Muscle layer of duodenum (tissue), 2 donors: ENCODE data around the gene PRKAR1B.
"Not testable (repeated sequence)": the region's sequence is repeated elsewhere in the genome, so short reads cannot be mapped to it uniquely, and the experiment has no call there.

ENCODE experiments used
- H3K27ac ChIP-seq: one replicate; pipeline ENCODE4 v1.7.0; 2013; ENCODE audit warnings: mild to moderate bottlenecking, low read length
- H3K27me3 ChIP-seq: one replicate; pipeline ENCODE4 v1.7.0; 2013; ENCODE audit warnings: low read depth, mild to moderate bottlenecking, control low read depth, low read length
- H3K36me3 ChIP-seq, 2 donors: one replicate each; pipeline ENCODE4 v1.7.0; 2013; ENCODE audit warnings: low read length in 2 of 2, control low read depth in 1 of 2, mild to moderate bottlenecking in 1 of 2; ENCODE audit not compliant: insufficient read depth in 2 of 2, control insufficient read depth in 1 of 2
- H3K4me1 ChIP-seq, 2 donors: one replicate each; pipeline ENCODE4 v1.7.0; 2013; ENCODE audit warnings: low read length in 2 of 2, mild to moderate bottlenecking in 2 of 2, control low read depth in 1 of 2, moderate library complexity in 1 of 2; ENCODE audit not compliant: insufficient read depth in 2 of 2, control insufficient read depth in 1 of 2
- H3K4me3 ChIP-seq, 2 donors: one replicate each; pipeline ENCODE4 v1.7.0; 2013; ENCODE audit warnings: low read length in 2 of 2, low read depth in 1 of 2, mild to moderate bottlenecking in 1 of 2
- H3K9me3 ChIP-seq, 2 donors: one replicate each; pipeline ENCODE4 v1.7.0; 2013; ENCODE audit warnings: low read length in 2 of 2, control low read depth in 1 of 2, mild to moderate bottlenecking in 1 of 2; ENCODE audit not compliant: control insufficient read depth in 1 of 2
- donor health status: healthy.

Gene PRKAR1B

GRCh38 chr7:556837-557557 lies 170.1 kb downstream of the PRKAR1B start:
- H3K27me3 ChIP-seq = no peaks in the 10 kb centered on the region
- H3K27ac ChIP-seq = no peak overlapping the region
- no peaks in the 10 kb centered on the region for H3K9me3 ChIP-seq
- no peaks in the 10 kb centered on the region for H3K36me3 ChIP-seq
- no peak overlapping the region for H3K4me3 ChIP-seq
- no peaks in the 10 kb centered on the region for H3K4me1 ChIP-seq

GRCh38 chr7:556291-556826 lies 170.7 kb downstream of the PRKAR1B start:
- no peaks in the 10 kb centered on the region for H3K4me1 ChIP-seq
- no peaks in the 10 kb centered on the region for H3K27me3 ChIP-seq
- no peaks in the 10 kb centered on the region for H3K9me3 ChIP-seq
- H3K4me3 ChIP-seq = no peak overlapping the region
- no peaks in the 10 kb centered on the region for H3K36me3 ChIP-seq
- no peak overlapping the region for H3K27ac ChIP-seq

GRCh38 chr7:555551-556160 lies 171.4 kb downstream of the PRKAR1B start:
- H3K4me1 ChIP-seq = no peaks in the 10 kb centered on the region
- no peak overlapping the region for H3K27ac ChIP-seq
- no peaks in the 10 kb centered on the region for H3K9me3 ChIP-seq
- H3K36me3 ChIP-seq = no peaks in the 10 kb centered on the region
- no peaks in the 10 kb centered on the region for H3K27me3 ChIP-seq
- no peak overlapping the region for H3K4me3 ChIP-seq

GRCh38 chr7:553636-554111 lies 173.4 kb downstream of the PRKAR1B start:
- H3K9me3 ChIP-seq = no peaks in the 10 kb centered on the region
- no peak overlapping the region for H3K4me3 ChIP-seq
- H3K27ac ChIP-seq = no peak overlapping the region
- no peaks in the 10 kb centered on the region for H3K4me1 ChIP-seq
- H3K36me3 ChIP-seq = peaks cover 0 to 13% of the 10 kb centered on the region in 2 donors
- H3K27me3 ChIP-seq = no peaks in the 10 kb centered on the region

DNA sequence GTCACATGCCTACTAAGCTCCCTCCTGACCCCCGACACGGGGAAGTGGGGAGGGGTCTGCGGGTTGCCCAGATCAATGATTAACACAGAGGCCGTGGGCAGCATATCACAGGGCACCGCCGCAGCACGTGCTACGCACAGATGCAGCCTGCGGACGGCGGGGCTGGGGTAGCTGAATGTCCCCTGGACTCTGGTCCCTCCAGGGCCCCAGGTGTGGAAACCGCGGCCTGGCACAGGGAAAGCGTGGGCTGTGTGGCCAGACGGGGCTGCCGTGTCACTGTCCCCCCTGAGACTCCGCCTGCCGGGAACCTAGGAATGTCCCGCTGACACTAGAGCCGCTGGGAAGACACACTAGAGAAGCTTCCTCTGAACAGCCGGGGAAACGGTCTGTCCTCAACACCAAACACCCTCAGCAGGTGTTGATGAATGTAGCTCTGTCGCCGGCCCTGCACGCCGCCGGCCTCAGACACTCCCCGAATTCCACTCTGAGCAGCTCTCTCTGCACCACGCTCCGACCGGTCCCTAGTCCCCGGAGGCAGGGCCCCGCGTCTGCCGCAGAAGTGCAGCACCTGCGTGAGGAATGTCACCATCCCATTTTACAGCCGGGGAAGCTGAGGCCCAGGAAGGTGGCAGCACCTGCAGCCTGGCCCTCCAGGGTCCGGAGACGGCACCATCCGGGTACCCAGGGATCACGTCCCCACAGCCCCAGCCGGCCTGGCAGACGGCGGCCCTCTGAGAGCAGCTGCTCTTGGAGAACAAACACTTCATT lies 174.0 kb downstream of the PRKAR1B start:
- H3K27me3 ChIP-seq = no peaks in the 10 kb centered on the region
- H3K9me3 ChIP-seq = no peaks in the 10 kb centered on the region
- no peak overlapping the region for H3K4me3 ChIP-seq
- H3K4me1 ChIP-seq = no peaks in the 10 kb centered on the region
- H3K27ac ChIP-seq = no peak overlapping the region
- H3K36me3 ChIP-seq = peaks cover 0 to 13% of the 10 kb centered on the region in 2 donors

- H3K4me3 ChIP-seq, H3K27ac ChIP-seq, H3K4me1 ChIP-seq, H3K9me3 ChIP-seq, H3K27me3 ChIP-seq: not testable (repeated sequence)
- H3K36me3 ChIP-seq = peaks cover 0 to 13% of the 10 kb centered on the region in 2 donors
Observed at GRCh38 chr7:552151-552867, 174.8 kb downstream of the PRKAR1B start.

DNA sequence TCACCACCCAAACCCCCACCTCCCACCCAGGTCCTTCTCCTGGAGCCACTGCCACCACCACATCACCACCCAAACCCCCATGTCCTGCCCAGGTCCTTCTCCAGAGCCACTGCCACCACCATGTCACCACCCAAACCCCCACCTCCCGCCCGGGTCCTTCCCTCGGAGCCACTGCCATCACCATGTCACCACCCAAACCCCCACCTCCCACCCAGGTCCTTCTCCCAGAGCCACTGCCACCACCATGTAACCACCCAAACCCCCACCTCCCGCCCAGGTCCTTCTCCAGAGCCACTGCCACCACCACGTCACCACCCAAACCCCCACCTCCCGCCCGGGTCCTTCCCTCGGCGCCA lies 175.5 kb downstream of the PRKAR1B start:
- H3K9me3 ChIP-seq, H3K4me1 ChIP-seq, H3K27ac ChIP-seq, H3K27me3 ChIP-seq, H3K4me3 ChIP-seq: not testable (repeated sequence)
- H3K36me3 ChIP-seq = peaks cover 0 to 13% of the 10 kb centered on the region in 2 donors

DNA sequence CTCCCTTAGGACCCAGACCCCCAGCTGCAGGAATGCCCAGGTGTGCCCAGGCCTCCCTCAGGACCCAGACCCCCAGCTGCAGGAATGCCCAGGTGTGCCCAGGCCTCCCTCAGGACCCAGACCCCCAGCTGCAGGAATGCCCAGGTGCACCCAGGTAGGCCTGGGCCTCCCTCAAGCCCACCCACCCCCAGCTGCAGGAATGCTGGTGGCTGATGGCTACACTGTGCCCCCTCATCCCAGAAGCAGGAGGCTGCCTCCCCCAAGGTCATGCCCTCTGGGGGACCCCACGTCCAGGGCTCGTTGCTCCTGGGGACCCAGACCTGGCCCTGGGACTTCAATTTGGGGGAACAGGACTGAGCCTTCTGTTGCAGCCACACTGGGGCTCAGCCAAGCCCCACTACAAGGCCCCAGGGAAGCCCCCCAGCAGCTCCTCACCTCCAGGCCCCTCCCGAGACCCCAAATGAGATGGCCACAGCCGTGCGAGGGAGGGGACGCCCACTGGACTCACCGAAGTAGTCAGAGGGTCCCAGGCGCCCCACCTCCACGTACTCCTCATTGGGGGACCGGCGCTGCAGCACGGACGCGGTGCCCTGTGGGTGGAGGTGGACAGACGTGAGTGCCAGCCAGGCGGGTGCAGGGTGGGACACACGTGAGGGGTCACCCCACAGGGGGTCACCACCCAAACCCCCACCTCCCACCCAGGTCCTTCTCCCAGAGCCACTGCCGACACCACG lies 176.0 kb downstream of the PRKAR1B start:
- peaks cover 0 to 13% of the 10 kb centered on the region in 2 donors for H3K36me3 ChIP-seq
- no peaks in the 10 kb centered on the region for H3K4me1 ChIP-seq
- no peak overlapping the region for H3K27ac ChIP-seq
- no peak overlapping the region for H3K4me3 ChIP-seq
- H3K9me3 ChIP-seq = no peaks in the 10 kb centered on the region
- no peaks in the 10 kb centered on the region for H3K27me3 ChIP-seq

- peaks cover 0 to 4% of the 10 kb centered on the region in 2 donors for H3K9me3 ChIP-seq
- no peaks in the 10 kb centered on the region for H3K4me1 ChIP-seq
- H3K27me3 ChIP-seq = no peaks in the 10 kb centered on the region
- H3K36me3 ChIP-seq = peaks cover 0 to 13% of the 10 kb centered on the region in 2 donors
- no peak overlapping the region for H3K4me3 ChIP-seq
- H3K27ac ChIP-seq = no peak overlapping the region
Observed at GRCh38 chr7:549891-550625, 177.0 kb downstream of the PRKAR1B start.
